CD4-positive, alpha-beta memory T cell (primary cell): Measurements from ENCODE around the gene POLN. TPM values are rescaled to one million over a fixed set of nuclear protein-coding genes. Genes with fewer than 3 reads are reported as not detected.

Experiments used
- CTCF ChIA-PET: fragments of 350-600 bp; sonication (Branson Sonifier 250); formaldehyde crosslinking; loops from one replicate; lab custom pipeline; 2021; ENCODE audit warnings: inconsistent platforms; ENCODE audit not compliant: partially characterized antibody; lab: Charles Lee
- POLR2A ChIA-PET: fragments of 350-600 bp; sonication (Branson Sonifier 250); formaldehyde crosslinking; loops from one replicate; lab custom pipeline; 2021; ENCODE audit not compliant: partially characterized antibody; lab: Charles Lee
- DNase-seq, 5 donors: peaks; one replicate each; pipeline versions ENCODE4 v3.0.0 to v3.0.0-alpha.2; 2020 to 2022; ENCODE audit warnings: mixed read lengths in 1 of 5
- H3K27ac ChIP-seq: one replicate; pipeline ENCODE4 v1.7.0; 2013; ENCODE audit warnings: low read depth, low read length
- H3K27me3 ChIP-seq: 2 replicates; pipeline ENCODE4 v1.7.0; 2013; ENCODE audit warnings: mild to moderate bottlenecking, low read length, moderate library complexity; ENCODE audit not compliant: insufficient read depth
- H3K36me3 ChIP-seq: 2 replicates; pipeline ENCODE4 v1.7.0; 2013; ENCODE audit warnings: mild to moderate bottlenecking, low read length, moderate library complexity; ENCODE audit not compliant: insufficient read depth
- H3K4me1 ChIP-seq: 2 replicates; pipeline ENCODE4 v1.7.0; 2013; ENCODE audit warnings: mild to moderate bottlenecking, low read length, moderate library complexity; ENCODE audit not compliant: insufficient read depth
- H3K4me3 ChIP-seq, 2 donors: one replicate each; pipeline ENCODE4 v1.7.0; 2013; ENCODE audit warnings: low read length in 2 of 2, mild to moderate bottlenecking in 1 of 2
- H3K9me3 ChIP-seq, 2 donors: one replicate each; pipeline ENCODE4 v1.7.0; 2013; ENCODE audit warnings: low read length in 2 of 2, control low read depth in 1 of 2; ENCODE audit not compliant: control insufficient read depth in 1 of 2
- H3K27ac Mint-ChIP-seq, 7 donors: one replicate each; pipeline ENCODE4 v1.8.0; 2020 to 2021; ENCODE audit warnings: mixed read lengths in 7 of 7, mild to moderate bottlenecking in 6 of 7, inconsistent platforms in 3 of 7, moderate library complexity in 3 of 7
- H3K27me3 Mint-ChIP-seq, 2 donors: one replicate each; pipeline ENCODE4 v1.8.0; 2020 to 2021; ENCODE audit warnings: mixed read lengths in 2 of 2
- H3K36me3 Mint-ChIP-seq, 2 donors: one replicate each; pipeline ENCODE4 v1.8.0; 2020 to 2021; ENCODE audit warnings: mixed read lengths in 2 of 2, inconsistent platforms in 1 of 2, mild to moderate bottlenecking in 1 of 2
- H3K4me1 Mint-ChIP-seq, 4 donors: one replicate each; pipeline ENCODE4 v1.8.0; 2020 to 2021; ENCODE audit warnings: mixed read lengths in 4 of 4, mild to moderate bottlenecking in 1 of 4
- H3K4me3 Mint-ChIP-seq, 8 donors: one replicate each; pipeline ENCODE4 v1.8.0; 2020 to 2021; ENCODE audit warnings: mixed read lengths in 8 of 8, mild to moderate bottlenecking in 7 of 8, moderate library complexity in 6 of 8, inconsistent platforms in 3 of 8
- H3K9me3 Mint-ChIP-seq, 8 donors: one replicate each; pipeline ENCODE4 v1.8.0; 2020 to 2021; ENCODE audit warnings: mixed read lengths in 8 of 8, mild to moderate bottlenecking in 5 of 8, inconsistent platforms in 3 of 8, moderate library complexity in 1 of 8
- intact Hi-C: fragments of 100-400 bp; cut with micrococcal nuclease; formaldehyde crosslinking; loops from one replicate; pipeline ENCODE4 v1.15.1; 2023
- polyA plus RNA-seq, 2 donors: library from polyadenylated mRNA; unstranded; fragments of 300-500 nt; fragmentation: Illumina TruSeq; gene quantifications; one replicate each; pipeline ENCODE4 v1.2.3, GENCODE V29; 2021
- total RNA-seq, 2 experiments: library from RNA; stranded (reverse); gene quantifications; one replicate each; pipeline ENCODE4 v1.2.3, GENCODE V29; 2021

POLN gene
- total and polyA plus RNA-seq, 4 experiments from 2014 or later = 0.24 to 4.4 (median 2.8) TPM

DNA sequence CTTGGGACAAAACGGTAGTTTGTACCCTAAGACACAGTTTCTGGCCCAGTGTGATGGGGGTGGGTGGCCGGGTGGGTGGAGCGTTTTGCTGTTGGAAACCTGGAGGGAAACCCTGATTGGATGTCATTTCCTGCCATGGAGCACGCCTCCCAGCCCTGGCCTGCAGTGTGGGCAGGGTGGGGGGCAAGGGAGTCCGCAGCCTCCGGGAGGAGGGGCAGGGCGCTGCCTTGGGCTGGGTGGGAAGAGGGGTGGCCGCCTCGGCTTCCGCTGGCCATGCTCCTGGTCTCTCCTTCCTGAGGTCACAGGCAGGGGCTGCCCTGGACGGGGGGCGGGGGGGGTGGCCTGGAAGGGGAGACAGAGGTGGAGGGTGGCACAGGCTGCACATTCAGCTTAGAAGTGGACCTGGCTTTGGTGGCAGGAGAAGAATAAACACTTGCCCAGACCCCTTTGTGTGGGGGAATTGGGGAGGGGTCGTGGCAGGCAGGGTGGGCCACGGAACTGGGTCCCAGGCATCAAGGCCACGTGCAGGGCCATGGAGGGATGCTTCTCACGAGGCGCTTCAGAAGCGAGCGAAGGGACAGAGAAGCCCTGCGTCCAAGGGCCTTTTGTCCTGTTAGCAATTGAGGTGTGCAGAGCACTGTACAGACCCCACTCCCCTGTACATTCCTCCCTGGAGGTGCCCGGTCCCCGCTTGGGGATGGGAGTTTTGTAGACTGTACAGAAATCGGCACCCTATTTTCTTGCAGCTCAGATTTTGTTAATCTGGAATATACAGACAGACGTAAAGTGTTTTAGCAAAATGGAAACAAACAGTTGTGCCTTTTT, 176.6 kb downstream of the POLN start:
- intact Hi-C loops = no loop called here
- H3K4me1 ChIP-seq = no peaks in the 10 kb centered on the region
- H3K27me3 Mint-ChIP-seq = peaks cover 0 to 5% of the 10 kb centered on the region in 2 donors
- no peaks in the 10 kb centered on the region for H3K36me3 Mint-ChIP-seq
- H3K9me3 Mint-ChIP-seq = no peaks in the 10 kb centered on the region
- H3K27ac ChIP-seq = no peak overlapping the region
- ChIA-PET POLR2A (no interaction called here), CTCF (no interaction called here)
- H3K4me3 Mint-ChIP-seq = no peak overlapping the region
- H3K27me3 ChIP-seq = no peaks in the 10 kb centered on the region
- H3K9me3 ChIP-seq = no peaks in the 10 kb centered on the region
- H3K36me3 ChIP-seq = no peaks in the 10 kb centered on the region
- no peaks in the 10 kb centered on the region for H3K4me1 Mint-ChIP-seq
- H3K27ac Mint-ChIP-seq = no peak overlapping the region
- peak in 1 of 5 donors; percentile 11 for DNase-seq
- H3K4me3 ChIP-seq = no peak overlapping the region

DNA sequence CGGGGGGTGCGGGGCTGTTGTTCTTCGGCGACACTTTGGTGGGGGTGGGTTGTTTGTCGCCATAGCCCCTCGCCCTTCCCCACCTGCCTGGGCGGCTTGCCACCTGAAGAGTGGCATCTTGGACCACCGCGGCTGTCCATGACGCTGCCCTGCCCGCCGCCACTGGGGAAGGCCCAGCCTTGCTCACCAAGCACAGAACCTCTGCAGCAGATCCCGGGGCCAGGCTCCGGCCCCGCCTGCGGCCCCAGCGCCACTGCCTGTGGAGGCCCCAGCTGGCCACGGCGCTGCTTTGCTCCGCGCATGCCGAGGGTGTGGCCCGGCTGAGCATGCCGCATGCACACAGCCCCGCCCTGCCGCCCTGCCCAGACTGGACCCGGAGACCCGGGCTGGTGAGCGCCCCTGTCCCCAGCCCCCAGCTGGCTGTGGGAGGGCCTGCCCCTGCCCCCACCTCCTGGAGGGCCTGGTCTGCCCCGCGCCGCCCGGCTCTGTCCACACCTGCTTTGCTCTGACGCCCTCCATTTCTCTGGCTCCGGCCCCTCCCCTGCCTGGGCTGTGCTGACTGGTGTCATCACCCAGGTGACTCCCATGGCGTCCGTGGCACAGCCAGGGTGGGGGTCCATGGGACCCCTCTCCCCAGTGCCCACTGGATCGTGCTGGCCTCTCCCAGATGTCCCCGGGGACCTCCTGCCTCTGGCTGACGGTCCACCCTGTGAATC, 177.5 kb downstream of the POLN start:
- Mint-ChIP-seq H3K4me1 (no peaks in the 10 kb centered on the region), H3K9me3 (no peaks in the 10 kb centered on the region), H3K4me3 (no peak overlapping the region), H3K36me3 (no peaks in the 10 kb centered on the region), H3K27me3 (peaks cover 0 to 5% of the 10 kb centered on the region in 2 donors), H3K27ac (no peak overlapping the region)
- Histone ChIP-seq H3K9me3 (no peaks in the 10 kb centered on the region), H3K4me3 (no peak overlapping the region), H3K36me3 (no peaks in the 10 kb centered on the region), H3K27ac (no peak overlapping the region), H3K4me1 (no peaks in the 10 kb centered on the region), H3K27me3 (no peaks in the 10 kb centered on the region)
- DNase-seq = peak in 1 of 5 donors; percentile 27
- intact Hi-C loops = no loop called here
- POLR2A ChIA-PET = no interaction called here
- CTCF ChIA-PET = no interaction called here

DNA sequence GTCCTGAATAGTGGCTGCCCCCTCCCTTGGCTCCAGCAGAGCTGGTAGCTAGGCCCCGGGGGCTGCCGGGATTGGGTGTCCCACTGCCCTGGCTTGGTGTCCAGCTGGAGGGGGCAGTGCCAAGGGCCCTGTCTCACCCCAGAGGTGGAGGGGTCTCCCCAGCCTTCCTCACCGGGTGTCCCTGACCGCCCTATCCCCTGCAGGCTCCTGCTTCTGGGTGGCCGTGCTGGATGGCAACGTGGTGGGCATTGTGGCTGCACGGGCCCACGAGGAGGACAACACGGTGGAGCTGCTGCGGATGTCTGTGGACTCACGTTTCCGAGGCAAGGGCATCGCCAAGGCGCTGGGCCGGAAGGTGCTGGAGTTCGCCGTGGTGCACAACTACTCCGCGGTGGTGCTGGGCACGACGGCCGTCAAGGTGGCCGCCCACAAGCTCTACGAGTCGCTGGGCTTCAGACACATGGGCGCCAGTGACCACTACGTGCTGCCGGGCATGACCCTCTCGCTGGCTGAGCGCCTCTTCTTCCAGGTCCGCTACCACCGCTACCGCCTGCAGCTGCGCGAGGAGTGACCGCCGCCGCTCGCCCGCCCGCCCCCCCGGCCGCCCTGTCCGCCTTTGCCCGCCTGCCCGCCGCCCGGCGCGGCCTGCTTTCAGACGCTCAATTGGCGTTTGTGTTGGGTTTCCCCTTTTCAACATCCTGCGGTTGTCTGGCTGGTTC, 178.2 kb downstream of the POLN start:
- no peaks in the 10 kb centered on the region for H3K36me3 Mint-ChIP-seq
- POLR2A ChIA-PET = no interaction called here
- H3K9me3 Mint-ChIP-seq = no peaks in the 10 kb centered on the region
- H3K4me1 ChIP-seq = no peaks in the 10 kb centered on the region
- peak in 1 of 5 donors; percentile 23 for DNase-seq
- intact Hi-C loops = no loop called here
- no peak overlapping the region for H3K4me3 ChIP-seq
- CTCF ChIA-PET = no interaction called here
- H3K27ac Mint-ChIP-seq = no peak overlapping the region
- H3K4me1 Mint-ChIP-seq = no peaks in the 10 kb centered on the region
- no peaks in the 10 kb centered on the region for H3K9me3 ChIP-seq
- H3K27ac ChIP-seq = no peak overlapping the region
- H3K4me3 Mint-ChIP-seq = no peak overlapping the region
- H3K27me3 Mint-ChIP-seq = peaks cover 0 to 5% of the 10 kb centered on the region in 2 donors
- no peaks in the 10 kb centered on the region for H3K36me3 ChIP-seq
- H3K27me3 ChIP-seq = no peaks in the 10 kb centered on the region

DNA sequence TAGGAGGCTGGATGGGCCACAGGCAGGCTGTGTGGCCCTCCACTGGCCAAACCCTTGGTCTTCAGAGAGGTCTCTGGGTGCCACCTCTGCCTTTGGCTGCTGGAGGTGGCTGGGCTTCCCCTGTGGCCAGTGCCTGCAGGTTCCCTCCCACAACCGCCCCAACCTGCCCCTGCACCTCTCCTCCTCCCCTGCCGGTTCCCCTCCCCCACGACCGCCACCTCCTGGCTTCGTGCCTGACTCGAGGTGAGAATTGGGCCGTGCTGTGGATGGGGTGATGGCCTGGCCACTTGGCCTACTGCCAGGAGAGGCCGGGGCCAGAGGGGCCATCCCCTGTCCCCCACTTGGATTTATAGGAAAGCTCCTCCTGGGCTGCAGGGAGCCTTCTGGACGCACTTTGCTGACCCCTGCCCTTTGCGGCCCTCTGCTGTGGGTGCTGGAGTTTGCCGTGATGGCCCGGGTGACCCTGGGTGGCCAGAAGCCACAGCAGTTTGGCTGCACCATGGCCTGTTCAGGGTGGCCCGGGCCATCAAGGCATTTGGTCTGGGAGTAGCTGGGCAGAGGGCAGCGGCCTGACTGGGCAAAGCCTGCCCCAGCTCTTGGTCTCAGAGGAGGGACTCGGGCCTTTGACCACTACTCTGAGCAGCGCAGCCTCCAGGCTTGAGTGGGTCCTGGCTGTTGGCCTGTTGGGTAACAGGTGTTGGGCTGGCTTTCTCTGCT, 179.0 kb downstream of the POLN start:
- peak in 1 of 5 donors; percentile 27 for DNase-seq
- no peaks in the 10 kb centered on the region for H3K4me1 ChIP-seq
- H3K9me3 Mint-ChIP-seq = no peaks in the 10 kb centered on the region
- no peak overlapping the region for H3K27ac Mint-ChIP-seq
- peaks cover 0 to under 1% (median 0%) of the 10 kb centered on the region in 4 donors for H3K4me1 Mint-ChIP-seq
- H3K27me3 Mint-ChIP-seq = peaks cover 0 to 5% of the 10 kb centered on the region in 2 donors
- H3K27me3 ChIP-seq = no peaks in the 10 kb centered on the region
- H3K27ac ChIP-seq = no peak overlapping the region
- H3K36me3 Mint-ChIP-seq = no peaks in the 10 kb centered on the region
- ChIA-PET POLR2A (no interaction called here), CTCF (no interaction called here)
- H3K4me3 Mint-ChIP-seq = no peak overlapping the region
- H3K4me3 ChIP-seq = no peak overlapping the region
- H3K9me3 ChIP-seq = no peaks in the 10 kb centered on the region
- no peaks in the 10 kb centered on the region for H3K36me3 ChIP-seq
- intact Hi-C loops = no loop called here

DNA sequence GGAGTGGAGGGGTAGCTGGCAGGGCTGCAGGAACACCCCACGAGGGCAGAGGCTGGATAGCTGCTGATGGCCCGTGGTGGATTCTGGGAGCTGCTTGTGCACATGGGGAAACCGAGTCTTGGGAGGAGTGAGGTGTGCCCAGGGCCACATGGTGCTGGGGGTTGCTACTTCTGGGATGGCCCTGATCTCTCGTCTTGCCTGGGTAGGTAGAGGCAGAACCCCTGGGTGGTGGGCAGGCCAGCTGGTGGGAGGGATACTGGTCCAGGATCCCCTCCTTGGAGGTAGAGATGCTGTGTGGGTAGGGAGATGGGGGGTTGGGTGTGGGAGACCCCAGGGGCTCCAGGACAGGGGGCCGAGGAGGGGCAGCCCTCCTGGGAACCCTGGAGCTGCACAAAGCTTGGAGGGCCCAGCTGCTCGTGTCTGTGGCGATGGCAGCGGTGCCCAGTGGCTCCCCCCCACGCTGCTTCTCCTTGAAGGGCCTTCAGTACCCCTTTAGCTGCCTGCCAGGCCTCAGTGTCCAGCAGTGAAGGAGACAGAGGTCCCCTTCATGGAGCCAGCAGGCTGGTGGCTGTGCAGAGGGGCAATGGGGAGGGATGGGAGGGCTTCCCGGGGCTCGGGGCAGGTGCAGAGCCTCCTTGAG, 179.6 kb downstream of the POLN start:
- Histone ChIP-seq H3K9me3 (no peaks in the 10 kb centered on the region), H3K27ac (no peak overlapping the region), H3K36me3 (no peaks in the 10 kb centered on the region), H3K4me1 (no peaks in the 10 kb centered on the region), H3K4me3 (no peak overlapping the region), H3K27me3 (no peaks in the 10 kb centered on the region)
- peaks cover 0 to 2% (median 0%) of the 10 kb centered on the region in 8 donors for H3K9me3 Mint-ChIP-seq
- intact Hi-C loops = no loop called here
- H3K27me3 Mint-ChIP-seq = peaks cover 6 to 11% of the 10 kb centered on the region in 2 donors
- CTCF ChIA-PET = no interaction called here
- DNase-seq = peak in 1 of 5 donors; percentile 30
- peak overlapping the region in 1 of 8 donors; percentile 9 for H3K4me3 Mint-ChIP-seq
- H3K36me3 Mint-ChIP-seq = no peaks in the 10 kb centered on the region
- H3K4me1 Mint-ChIP-seq = peaks cover 0 to 7% (median 2%) of the 10 kb centered on the region in 4 donors
- POLR2A ChIA-PET = no interaction called here
- H3K27ac Mint-ChIP-seq = no peak overlapping the region

DNA sequence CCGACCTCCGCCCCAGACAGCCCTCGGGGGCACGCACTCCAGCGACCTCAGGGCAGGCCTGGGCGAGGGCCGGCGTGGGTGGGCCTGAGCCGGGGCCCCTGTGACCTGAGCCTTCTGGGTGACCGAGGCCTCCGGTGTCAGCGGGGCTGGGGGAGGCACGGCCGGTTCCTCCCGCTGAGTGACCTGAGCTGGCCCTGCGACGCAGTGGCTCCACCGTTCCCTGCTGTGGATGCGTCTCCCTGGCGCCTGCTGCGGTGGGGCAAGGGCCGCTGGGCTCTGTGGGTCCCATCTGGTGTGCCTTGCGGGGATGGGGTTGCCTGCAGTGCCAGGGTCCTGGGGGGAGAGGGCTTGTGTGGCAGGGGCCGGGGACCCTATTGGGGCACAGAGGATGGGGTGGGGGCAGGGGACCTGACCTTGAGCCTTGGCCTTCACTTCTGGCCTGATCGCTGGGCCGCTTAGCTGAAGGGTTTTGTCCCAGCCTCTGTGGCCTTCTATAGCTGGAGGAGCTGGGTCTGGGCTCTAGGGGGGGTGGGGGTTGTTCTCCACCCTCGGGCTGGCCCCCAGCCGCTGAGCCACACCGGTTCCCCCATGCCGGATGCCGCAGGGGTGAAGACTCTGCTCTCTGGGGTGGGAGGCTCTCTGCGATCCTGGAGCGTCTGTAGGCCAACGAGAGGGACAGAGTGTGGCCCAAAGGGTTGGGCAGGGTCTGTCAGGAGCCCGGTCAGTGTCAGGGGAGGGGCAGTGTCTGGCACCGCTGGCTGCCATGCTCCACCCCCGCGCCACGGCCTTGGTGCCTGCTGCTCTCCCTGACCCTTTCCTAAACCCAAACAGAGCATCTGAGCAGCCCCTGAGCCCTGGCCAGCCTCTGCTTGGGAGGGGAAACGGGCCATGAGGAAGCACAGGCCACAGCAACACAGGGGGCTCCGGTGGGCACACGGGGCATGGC, 180.5 kb downstream of the POLN start:
- Histone ChIP-seq H3K4me1 (no peaks in the 10 kb centered on the region), H3K36me3 (no peaks in the 10 kb centered on the region), H3K27ac (no peak overlapping the region), H3K27me3 (peaks cover 4% of the 10 kb centered on the region), H3K4me3 (no peak overlapping the region), H3K9me3 (no peaks in the 10 kb centered on the region)
- H3K27ac Mint-ChIP-seq = no peak overlapping the region
- peaks cover 9 to 17% of the 10 kb centered on the region in 2 donors for H3K27me3 Mint-ChIP-seq
- POLR2A ChIA-PET = no interaction called here
- CTCF ChIA-PET = no interaction called here
- no peaks in the 10 kb centered on the region for H3K36me3 Mint-ChIP-seq
- H3K4me1 Mint-ChIP-seq = peaks cover 0 to 8% (median 2%) of the 10 kb centered on the region in 4 donors
- intact Hi-C loops = no loop called here
- peak in 1 of 5 donors; percentile 12 for DNase-seq
- peaks cover 0 to 2% (median 0%) of the 10 kb centered on the region in 8 donors for H3K9me3 Mint-ChIP-seq
- peak overlapping the region in 1 of 8 donors; percentile 35 for H3K4me3 Mint-ChIP-seq
